ENCODE data around the gene GARIN5B.

Gene GARIN5B

GRCh38 chr19:55345818-55346724, 17.0 kb downstream of the GARIN5B start:
- Histone ChIP-seq H3K27me3 (ENCODE audit: control insufficient read depth, insufficient read depth, low read length) (no peaks in the 10 kb centered on the region), H3K36me3 (ENCODE audit: control insufficient read depth, insufficient read depth, low read length) (peaks cover 15% of the 10 kb centered on the region), H3K4me1 (ENCODE audit: control insufficient read depth, insufficient read depth, low read length) (peaks cover 16% of the 10 kb centered on the region), H3K27ac (ENCODE audit: low read length) (no peak overlapping the region), H3K4me3 (ENCODE audit: low read length) (no peak overlapping the region), H3K9me3 (ENCODE audit: control insufficient read depth, insufficient read depth, low read length) (no peaks in the 10 kb centered on the region)
- WGBS (ENCODE audit: insufficient coverage, insufficient read length) = no CpG with 5 or more reads among the region's 43 CpGs
- DNase-seq (ENCODE audit: low read depth, low spot score) = no peak

GRCh38 chr19:55345101-55345817, 17.8 kb downstream of the GARIN5B start:
- H3K4me3 ChIP-seq (ENCODE audit: low read length) = no peak overlapping the region
- no peak for DNase-seq (ENCODE audit: low read depth, low spot score)
- H3K27me3 ChIP-seq (ENCODE audit: control insufficient read depth, insufficient read depth, low read length) = no peaks in the 10 kb centered on the region
- peaks cover 12% of the 10 kb centered on the region for H3K4me1 ChIP-seq (ENCODE audit: control insufficient read depth, insufficient read depth, low read length)
- peaks cover 15% of the 10 kb centered on the region for H3K36me3 ChIP-seq (ENCODE audit: control insufficient read depth, insufficient read depth, low read length)
- H3K27ac ChIP-seq (ENCODE audit: low read length) = no peak overlapping the region
- no peaks in the 10 kb centered on the region for H3K9me3 ChIP-seq (ENCODE audit: control insufficient read depth, insufficient read depth, low read length)
- no CpG with 5 or more reads among the region's 22 CpGs for WGBS (ENCODE audit: insufficient coverage, insufficient read length)

GRCh38 chr19:55344444-55344843, 18.6 kb downstream of the GARIN5B start:
- no CpG with 5 or more reads among the region's 9 CpGs for WGBS (ENCODE audit: insufficient coverage, insufficient read length)
- Histone ChIP-seq H3K27me3 (ENCODE audit: control insufficient read depth, insufficient read depth, low read length) (no peaks in the 10 kb centered on the region), H3K27ac (ENCODE audit: low read length) (no peak overlapping the region), H3K36me3 (ENCODE audit: control insufficient read depth, insufficient read depth, low read length) (peaks cover 15% of the 10 kb centered on the region), H3K4me1 (ENCODE audit: control insufficient read depth, insufficient read depth, low read length) (peaks cover 12% of the 10 kb centered on the region), H3K9me3 (ENCODE audit: control insufficient read depth, insufficient read depth, low read length) (no peaks in the 10 kb centered on the region), H3K4me3 (ENCODE audit: low read length) (no peak overlapping the region)
- DNase-seq (ENCODE audit: low read depth, low spot score) = no peak

GRCh38 chr19:55341595-55342531, 21.2 kb downstream of the GARIN5B start:
- no peaks in the 10 kb centered on the region for H3K27me3 ChIP-seq (ENCODE audit: control insufficient read depth, insufficient read depth, low read length)
- H3K9me3 ChIP-seq (ENCODE audit: control insufficient read depth, insufficient read depth, low read length) = no peaks in the 10 kb centered on the region
- peaks cover 2% of the 10 kb centered on the region for H3K4me1 ChIP-seq (ENCODE audit: control insufficient read depth, insufficient read depth, low read length)
- no peak overlapping the region for H3K27ac ChIP-seq (ENCODE audit: low read length)
- no CpG with 5 or more reads among the region's 50 CpGs for WGBS (ENCODE audit: insufficient coverage, insufficient read length)
- H3K4me3 ChIP-seq (ENCODE audit: low read length) = no peak overlapping the region; the same call in 1 of the 2 replicates
- peaks cover 9% of the 10 kb centered on the region for H3K36me3 ChIP-seq (ENCODE audit: control insufficient read depth, insufficient read depth, low read length)
- DNase-seq (ENCODE audit: low read depth, low spot score) = no peak

GRCh38 chr19:55341171-55341588, 21.9 kb downstream of the GARIN5B start:
- H3K4me3 ChIP-seq (ENCODE audit: low read length) = peak overlapping the region; percentile 64; the same call in 1 of the 2 replicates
- H3K27ac ChIP-seq (ENCODE audit: low read length) = no peak overlapping the region
- H3K36me3 ChIP-seq (ENCODE audit: control insufficient read depth, insufficient read depth, low read length) = peaks cover 8% of the 10 kb centered on the region
- no peak for DNase-seq (ENCODE audit: low read depth, low spot score)
- peaks cover 2% of the 10 kb centered on the region for H3K4me1 ChIP-seq (ENCODE audit: control insufficient read depth, insufficient read depth, low read length)
- H3K27me3 ChIP-seq (ENCODE audit: control insufficient read depth, insufficient read depth, low read length) = no peaks in the 10 kb centered on the region
- WGBS (ENCODE audit: insufficient coverage, insufficient read length) = no CpG with 5 or more reads among the region's 15 CpGs
- no peaks in the 10 kb centered on the region for H3K9me3 ChIP-seq (ENCODE audit: control insufficient read depth, insufficient read depth, low read length)

GRCh38 chr19:55340784-55341147, 22.3 kb downstream of the GARIN5B start:
- DNase-seq (ENCODE audit: low read depth, low spot score) = no peak
- H3K27ac ChIP-seq (ENCODE audit: low read length) = no peak overlapping the region
- WGBS (ENCODE audit: insufficient coverage, insufficient read length) = no CpG with 5 or more reads among the region's 24 CpGs

GRCh38 chr19:55339889-55340783, 22.9 kb downstream of the GARIN5B start:
- H3K36me3 ChIP-seq (ENCODE audit: control insufficient read depth, insufficient read depth, low read length) = peaks cover 8% of the 10 kb centered on the region
- H3K9me3 ChIP-seq (ENCODE audit: control insufficient read depth, insufficient read depth, low read length) = no peaks in the 10 kb centered on the region
- H3K27ac ChIP-seq (ENCODE audit: low read length) = no peak overlapping the region
- peaks cover 2% of the 10 kb centered on the region for H3K4me1 ChIP-seq (ENCODE audit: control insufficient read depth, insufficient read depth, low read length)
- WGBS (ENCODE audit: insufficient coverage, insufficient read length) = no CpG with 5 or more reads among the region's 44 CpGs
- no peak for DNase-seq (ENCODE audit: low read depth, low spot score)
- peak overlapping the region; percentile 64; the same call in 1 of the 2 replicates for H3K4me3 ChIP-seq (ENCODE audit: low read length)
- H3K27me3 ChIP-seq (ENCODE audit: control insufficient read depth, insufficient read depth, low read length) = no peaks in the 10 kb centered on the region

More at GRCh38 chr19:55340784-55341147, 22.3 kb downstream of the GARIN5B start:
- H3K27me3 ChIP-seq (ENCODE audit: control insufficient read depth, insufficient read depth, low read length) = no peaks in the 10 kb centered on the region
- peak overlapping the region; percentile 64; the same call in 1 of the 2 replicates for H3K4me3 ChIP-seq (ENCODE audit: low read length)
- H3K4me1 ChIP-seq (ENCODE audit: control insufficient read depth, insufficient read depth, low read length) = peaks cover 2% of the 10 kb centered on the region
- H3K36me3 ChIP-seq (ENCODE audit: control insufficient read depth, insufficient read depth, low read length) = peaks cover 8% of the 10 kb centered on the region
- no peaks in the 10 kb centered on the region for H3K9me3 ChIP-seq (ENCODE audit: control insufficient read depth, insufficient read depth, low read length)

GRCh38 chr19:55339105-55339888, 23.8 kb downstream of the GARIN5B start, which contains the start of gene KMT5C:
TSS of gene KMT5C (plus strand) at chr19:55339876. CDS start at chr19:55341937, 2,061 bp downstream.
- H3K36me3 ChIP-seq (ENCODE audit: control insufficient read depth, insufficient read depth, low read length) = peaks cover 8% of the 10 kb centered on the region
- H3K9me3 ChIP-seq (ENCODE audit: control insufficient read depth, insufficient read depth, low read length) = no peaks in the 10 kb centered on the region
- H3K4me3 ChIP-seq (ENCODE audit: low read length) = peak within 1 kb of the TSS; percentile 64; the same call in 1 of the 2 replicates
- H3K4me1 ChIP-seq (ENCODE audit: control insufficient read depth, insufficient read depth, low read length) = peaks cover 2% of the 10 kb centered on the region
- H3K27ac ChIP-seq (ENCODE audit: low read length) = no peak within 1 kb of the TSS
- WGBS (ENCODE audit: insufficient coverage, insufficient read length) = no CpG with 5 or more reads among the region's 63 CpGs
- DNase-seq (ENCODE audit: low read depth, low spot score) = peak; percentile 100
- H3K27me3 ChIP-seq (ENCODE audit: control insufficient read depth, insufficient read depth, low read length) = no peaks in the 10 kb centered on the region

GRCh38 chr19:55336101-55336500, 27.0 kb downstream of the GARIN5B start:
- no peak overlapping the region for H3K27ac ChIP-seq (ENCODE audit: low read length)
- DNase-seq (ENCODE audit: low read depth, low spot score) = no peak

More at GRCh38 chr19:55336101-55336500, 27.0 kb downstream of the GARIN5B start:
- no CpG with 5 or more reads among the region's 7 CpGs for whole genome bisulfite sequencing (ENCODE audit: insufficient coverage, insufficient read length)
- Histone ChIP-seq H3K27me3 (ENCODE audit: control insufficient read depth, insufficient read depth, low read length) (no peaks in the 10 kb centered on the region), H3K9me3 (ENCODE audit: control insufficient read depth, insufficient read depth, low read length) (no peaks in the 10 kb centered on the region), H3K4me1 (ENCODE audit: control insufficient read depth, insufficient read depth, low read length) (peaks cover 2% of the 10 kb centered on the region; the same call in 1 of the 2 replicates), H3K36me3 (ENCODE audit: control insufficient read depth, insufficient read depth, low read length) (no peaks in the 10 kb centered on the region), H3K4me3 (ENCODE audit: low read length) (no peak overlapping the region)

Data from iPS DF 6.9 (cell line).